Spleen (tissue), 11 donors: ENCODE data around the gene EPHB1. TPM values are rescaled to one million over a fixed set of nuclear protein-coding genes. Genes with fewer than 3 reads are reported as not detected.

Source experiments
- DNase-seq: peaks from one replicate; pipeline ENCODE4 v3.0.0-alpha.2; 2020
- H3K27ac ChIP-seq, 8 donors: fragments of 200-600 bp; sonication (generic) in 7 of 8; 1 replicate in 4 of 8; 2 replicates in 4 of 8; pipeline versions ENCODE4 v1.5.0 to v1.8.0; 2016 to 2021; ENCODE audit warnings: inconsistent platforms in 4 of 8, mild to moderate bottlenecking in 4 of 8, moderate library complexity in 1 of 8
- H3K27me3 ChIP-seq, 7 donors: fragments of 200-600 bp; sonication (generic) in 6 of 7; replicated peaks in 1 of 7; 1 replicate in 4 of 7; 2 replicates in 3 of 7; pipeline versions ENCODE4 v1.5.0 to v1.8.0; 2016 to 2021; ENCODE audit warnings: inconsistent platforms in 3 of 7, mild to moderate bottlenecking in 1 of 7
- H3K36me3 ChIP-seq, 6 donors: fragments of 200-600 bp; sonication (generic) in 5 of 6; 1 replicate in 4 of 6; 2 replicates in 2 of 6; pipeline versions ENCODE4 v1.5.0 to v1.8.0; 2016 to 2021; ENCODE audit warnings: inconsistent platforms in 2 of 6
- H3K4me1 ChIP-seq, 6 donors: fragments of 200-600 bp; sonication (generic) in 5 of 6; 1 replicate in 3 of 6; 2 replicates in 3 of 6; pipeline versions ENCODE4 v1.5.0 to v1.8.0; 2016 to 2021; ENCODE audit warnings: inconsistent platforms in 3 of 6
- H3K4me3 ChIP-seq, 8 donors: fragments of 200-600 bp; sonication (generic) in 7 of 8; 1 replicate in 4 of 8; 2 replicates in 4 of 8; pipeline versions ENCODE4 v1.5.0 to v1.8.0; 2016 to 2021; ENCODE audit warnings: inconsistent platforms in 4 of 8, mild to moderate bottlenecking in 4 of 8, moderate library complexity in 2 of 8
- H3K9me3 ChIP-seq, 8 donors: fragments of 200-600 bp; sonication (generic) in 7 of 8; 1 replicate in 4 of 8; 2 replicates in 4 of 8; pipeline versions ENCODE4 v1.5.0 to v1.8.0; 2016 to 2021; ENCODE audit warnings: inconsistent platforms in 4 of 8
- CTCF ChIP-seq, 11 experiments: fragments of 200-600 bp in 7 of 11; fragments of 450-650 bp in 4 of 11; sonication (generic) in 4 of 11; IDR thresholded peaks in 8 of 11; conservative IDR thresholded peaks in 3 of 11; 1 replicate in 7 of 11; 2 replicates in 4 of 11; pipeline versions ENCODE4 v1.4.0 to v1.8.0; 2016 to 2021; ENCODE audit warnings: antibody characterized with exemption in 11 of 11, inconsistent platforms in 4 of 11, mild to moderate bottlenecking in 1 of 11
- POLR2A ChIP-seq, 3 donors: fragments of 450-650 bp; IDR thresholded peaks; one replicate each; pipeline ENCODE4 v1.5.1; 2017; ENCODE audit warnings: antibody characterized with exemption in 3 of 3, mild to moderate bottlenecking in 1 of 3
- POLR2AphosphoS5 ChIP-seq, 3 donors: sonication (generic); formaldehyde crosslinking; IDR thresholded peaks; one replicate each; pipeline ENCODE4 v1.5.1; 2017; ENCODE audit warnings: antibody characterized with exemption in 3 of 3
- WGBS, 5 donors: extraction: QIAGEN DNeasy Blood & Tissue Kit in 3 of 5; methylation state at CpG; one replicate each; pipeline versions ENCODE4 v1.1.5 to v1.1.7; 2013 to 2018; 5-methylcytosine and 5-hydroxymethylcytosine counted together
- intact Hi-C: fragments of 100-400 bp; cut with DNase I; formaldehyde crosslinking; loops from one replicate; pipeline ENCODE4 v1.15.0; 2023; ENCODE audit warnings: low total_unique reads
- polyA plus RNA-seq, 3 donors: library from polyadenylated mRNA; stranded (reverse); fragments of 200-250 nt; gene quantifications; one replicate each; pipeline ENCODE4 v1.2.1, GENCODE V29; 2013
- total RNA-seq, 7 donors: library from RNA; depleted of rRNA in 3 of 7; stranded (reverse); fragments of >200 nt in 3 of 7; fragmentation: NEBNext Ultra II Directional in 4 of 7; extraction: Animal tissue kit (Norgen Biotek cat#: 25700) in 4 of 7; gene quantifications; one replicate each; pipeline versions ENCODE4 v1.1.0 to v1.2.1, GENCODE V29; 2016 to 2021
- donor health status: healthy with polysubstance abuse.
- donor health status: DM: no; HTN: no; CAD: no; lungs with moderate emphysema.
- donor health status: DM: no; HTN: no; CAD: no.
- donor health status: Bipolar disorder and iron deficiency.
- donor health status: healthy.
- donor health status: DM: no; HTN: no; CAD: no.
- donor health status: DM: yes; HTN: yes; CAD: no.

EPHB1 gene
- total and polyA plus RNA-seq, 10 donors = 0.20 to 14.0 (median 3.0) TPM

- Histone ChIP-seq H3K36me3 (no peaks in the 10 kb centered on the region), H3K4me1 (peaks cover 2 to 19% (median 14%) of the 10 kb centered on the region in 6 donors), H3K4me3 (no peak overlapping the region), H3K27ac (no peak overlapping the region), H3K27me3 (peaks cover 0 to 33% (median 13%) of the 10 kb centered on the region in 7 donors), H3K9me3 (no peaks in the 10 kb centered on the region)
- TF ChIP-seq CTCF (IDR thresholded peaks at IDR 0.05 in 8 of 11, conservative IDR thresholded peaks at IDR 0.05 in 3 of 11) (no peak), POLR2A (IDR thresholded peaks at IDR 0.05) (no peak), POLR2AphosphoS5 (IDR thresholded peaks at IDR 0.05) (no peak)
- no peak for DNase-seq
- 89 to 92% (median 90%) methylated on average over 6 of the region's 6 CpGs for WGBS, 5 donors
- intact Hi-C loops = no loop called here
Observed at GRCh38 chr3:134801204-134801958, 6.3 kb downstream of the EPHB1 start.

GRCh38 chr3:134802428-134803050, 7.5 kb downstream of the EPHB1 start:
- 27 to 77% (median 47%) methylated on average over 2 of the region's 2 CpGs for WGBS, 5 donors
- H3K4me1 ChIP-seq = peaks cover 0 to 8% (median 3%) of the 10 kb centered on the region in 6 donors
- no peak for TF ChIP-seq CTCF (IDR thresholded peaks at IDR 0.05 in 8 of 11, conservative IDR thresholded peaks at IDR 0.05 in 3 of 11)
- no peak for TF ChIP-seq POLR2A (IDR thresholded peaks at IDR 0.05)
- TF ChIP-seq POLR2AphosphoS5 (IDR thresholded peaks at IDR 0.05) = no peak
- H3K9me3 ChIP-seq = no peaks in the 10 kb centered on the region
- no peak overlapping the region for H3K27ac ChIP-seq
- intact Hi-C loops = no loop called here
- no peak overlapping the region for H3K4me3 ChIP-seq
- H3K36me3 ChIP-seq = no peaks in the 10 kb centered on the region
- H3K27me3 ChIP-seq = peaks cover 0 to 21% (median 5%) of the 10 kb centered on the region in 7 donors
- DNase-seq = no peak

GRCh38 chr3:134803051-134803505, 8.0 kb downstream of the EPHB1 start:
- no peak for DNase-seq
- TF ChIP-seq POLR2A (IDR thresholded peaks at IDR 0.05) (no peak), POLR2AphosphoS5 (IDR thresholded peaks at IDR 0.05) (no peak), CTCF (IDR thresholded peaks at IDR 0.05 in 8 of 11, conservative IDR thresholded peaks at IDR 0.05 in 3 of 11) (no peak)
- no peaks in the 10 kb centered on the region for H3K9me3 ChIP-seq
- H3K4me1 ChIP-seq = peaks cover 0 to 2% (median 0%) of the 10 kb centered on the region in 6 donors
- no peaks in the 10 kb centered on the region for H3K36me3 ChIP-seq
- H3K27ac ChIP-seq = no peak overlapping the region
- H3K27me3 ChIP-seq = peaks cover 0 to 16% (median under 1%) of the 10 kb centered on the region in 7 donors
- intact Hi-C loops = no loop called here
- no peak overlapping the region for H3K4me3 ChIP-seq
- WGBS, 5 donors = 58 to 69% (median 61%) methylated on average over 3 of the region's 3 CpGs

- no peak for DNase-seq
- H3K36me3 ChIP-seq = no peaks in the 10 kb centered on the region
- H3K27ac ChIP-seq = no peak overlapping the region
- TF ChIP-seq POLR2A (IDR thresholded peaks at IDR 0.05) (no peak), POLR2AphosphoS5 (IDR thresholded peaks at IDR 0.05) (no peak), CTCF (IDR thresholded peaks at IDR 0.05 in 8 of 11, conservative IDR thresholded peaks at IDR 0.05 in 3 of 11) (no peak)
- H3K4me1 ChIP-seq = no peaks in the 10 kb centered on the region
- H3K4me3 ChIP-seq = no peak overlapping the region
- WGBS, 5 donors = 86 to 95% (median 89%) methylated on average over 4 of the region's 4 CpGs
- intact Hi-C loops = no loop called here
- peaks cover 0 to 10% (median 0%) of the 10 kb centered on the region in 7 donors for H3K27me3 ChIP-seq
- H3K9me3 ChIP-seq = no peaks in the 10 kb centered on the region
Observed at GRCh38 chr3:134803652-134804051, 8.6 kb downstream of the EPHB1 start.
